DOHH2 (cell line): Measurements from ENCODE around the gene THRB.

Experiments
- EZH2phosphoT487 ChIP-seq: fragments of 200-600 bp; sonication (generic); IDR thresholded peaks from 2 replicates; pipeline ENCODE4 v1.6.1; 2017; ENCODE audit warnings: borderline replicate concordance, mild to moderate bottlenecking, antibody characterized with exemption, low read length, moderate library complexity, mixed read lengths
- TF ChIP-seq, protein P1 (sequence below): fragments of 200-600 bp; sonication (generic); IDR thresholded peaks from one replicate; pipeline ENCODE4 v1.5.1; 2014; ENCODE audit warnings: antibody characterized with exemption, mild to moderate bottlenecking, low read depth, low read length; ENCODE audit not compliant: poor library complexity, severe bottlenecking

- TF ChIP-seq, protein P1, sequence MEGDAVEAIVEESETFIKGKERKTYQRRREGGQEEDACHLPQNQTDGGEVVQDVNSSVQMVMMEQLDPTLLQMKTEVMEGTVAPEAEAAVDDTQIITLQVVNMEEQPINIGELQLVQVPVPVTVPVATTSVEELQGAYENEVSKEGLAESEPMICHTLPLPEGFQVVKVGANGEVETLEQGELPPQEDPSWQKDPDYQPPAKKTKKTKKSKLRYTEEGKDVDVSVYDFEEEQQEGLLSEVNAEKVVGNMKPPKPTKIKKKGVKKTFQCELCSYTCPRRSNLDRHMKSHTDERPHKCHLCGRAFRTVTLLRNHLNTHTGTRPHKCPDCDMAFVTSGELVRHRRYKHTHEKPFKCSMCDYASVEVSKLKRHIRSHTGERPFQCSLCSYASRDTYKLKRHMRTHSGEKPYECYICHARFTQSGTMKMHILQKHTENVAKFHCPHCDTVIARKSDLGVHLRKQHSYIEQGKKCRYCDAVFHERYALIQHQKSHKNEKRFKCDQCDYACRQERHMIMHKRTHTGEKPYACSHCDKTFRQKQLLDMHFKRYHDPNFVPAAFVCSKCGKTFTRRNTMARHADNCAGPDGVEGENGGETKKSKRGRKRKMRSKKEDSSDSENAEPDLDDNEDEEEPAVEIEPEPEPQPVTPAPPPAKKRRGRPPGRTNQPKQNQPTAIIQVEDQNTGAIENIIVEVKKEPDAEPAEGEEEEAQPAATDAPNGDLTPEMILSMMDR = no peak
- no peak for TF ChIP-seq EZH2phosphoT487
Observed at GRCh38 chr3:24290596-24290995, 204.1 kb downstream of the THRB start.
